IPS-18c (cell line): ENCODE results near the gene PLEK2.

Source experiments
- H3K4me3 ChIP-seq: 2 replicates; pipeline ENCODE4 v1.7.0; 2013; ENCODE audit warnings: low read depth, mild to moderate bottlenecking, low read length, moderate library complexity; ENCODE audit not compliant: insufficient read depth
- H3K9me3 ChIP-seq: one replicate; pipeline ENCODE4 v1.6.1; 2013; ENCODE audit warnings: mild to moderate bottlenecking, low read length, moderate library complexity; ENCODE audit not compliant: control insufficient read depth, insufficient read depth

PLEK2 gene

DNA sequence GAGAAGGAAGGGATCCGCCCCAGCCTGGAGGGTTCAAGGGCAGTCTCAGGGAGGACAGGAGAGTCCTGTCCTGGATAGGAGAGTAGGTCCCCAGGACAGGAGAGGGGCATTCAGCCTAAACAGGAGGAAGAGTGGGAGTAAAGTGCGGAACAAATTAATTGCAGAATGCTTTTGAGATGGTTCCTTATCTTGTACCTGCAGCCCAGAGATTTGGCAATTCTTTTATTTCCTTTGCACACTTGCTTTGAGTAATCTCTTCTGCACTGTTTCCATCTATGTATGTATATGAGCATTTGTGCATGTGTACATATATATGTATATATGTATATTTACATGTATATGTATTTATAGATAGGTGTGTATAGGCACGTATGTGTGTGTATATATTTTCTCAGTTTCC is 22.7 kb downstream of the PLEK2 start:
- no peak overlapping the region for H3K4me3 ChIP-seq
- no peaks in the 10 kb centered on the region for H3K9me3 ChIP-seq

DNA sequence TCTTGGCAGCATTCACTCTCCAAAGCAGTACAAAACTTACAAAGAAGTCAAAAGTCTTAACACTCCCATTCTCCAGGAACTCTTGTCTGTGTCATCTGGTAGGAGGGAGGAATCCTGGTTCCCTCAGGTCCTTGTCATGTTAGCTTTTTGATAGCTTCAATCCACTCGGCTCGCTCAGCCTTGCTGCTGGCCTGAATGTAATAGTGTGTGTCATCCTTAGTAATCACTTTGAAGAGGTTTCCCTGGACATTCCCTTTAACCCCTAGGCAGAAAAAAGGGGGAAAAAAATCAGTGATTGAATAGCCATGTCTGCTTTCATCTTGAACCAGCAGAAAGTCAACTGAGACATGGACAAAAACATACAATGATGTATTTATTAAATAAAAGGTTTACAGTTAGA is 24.8 kb downstream of the PLEK2 start:
- no peaks in the 10 kb centered on the region for H3K9me3 ChIP-seq
- no peak overlapping the region for H3K4me3 ChIP-seq

DNA sequence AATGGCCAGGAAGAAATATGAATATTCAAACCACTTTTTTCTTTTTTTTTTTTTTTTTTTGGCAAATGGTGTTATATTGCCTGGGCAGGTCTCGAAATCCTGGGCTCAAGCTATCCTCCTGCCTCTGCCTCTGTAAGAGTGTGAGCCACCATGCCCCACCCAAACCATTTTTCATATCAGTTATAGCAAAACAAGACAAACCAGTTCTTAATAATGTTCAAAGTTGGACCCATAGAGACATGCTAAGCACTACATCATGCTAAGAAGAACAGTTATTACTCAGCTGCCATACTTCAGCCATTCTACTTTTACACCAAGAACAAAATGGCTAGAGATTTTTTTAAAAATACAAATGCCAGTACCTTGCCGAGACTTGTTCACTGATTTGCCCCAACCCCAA is 26.3 kb downstream of the PLEK2 start:
- H3K9me3 ChIP-seq = no peaks in the 10 kb centered on the region
- H3K4me3 ChIP-seq = no peak overlapping the region

DNA sequence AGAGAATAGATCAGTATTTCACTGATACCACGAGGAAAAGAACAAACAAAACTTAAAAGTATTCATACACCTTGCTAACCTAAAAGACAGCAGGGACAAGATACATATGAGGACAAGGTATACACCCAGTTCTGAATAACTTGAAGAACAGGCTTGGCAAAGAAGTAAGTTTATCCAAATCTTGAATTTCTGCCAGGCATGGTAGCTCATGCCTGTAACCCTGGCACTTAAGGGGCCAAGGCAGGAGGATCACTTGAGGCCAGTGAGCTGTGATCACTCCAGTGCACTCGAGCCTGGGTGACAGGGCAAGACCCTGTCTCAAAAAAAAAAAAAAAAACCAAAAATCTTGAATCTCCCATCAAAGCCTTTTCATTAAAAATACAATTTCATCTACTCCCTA is 26.8 kb downstream of the PLEK2 start:
- Histone ChIP-seq H3K4me3 (no peak overlapping the region), H3K9me3 (no peaks in the 10 kb centered on the region)

DNA sequence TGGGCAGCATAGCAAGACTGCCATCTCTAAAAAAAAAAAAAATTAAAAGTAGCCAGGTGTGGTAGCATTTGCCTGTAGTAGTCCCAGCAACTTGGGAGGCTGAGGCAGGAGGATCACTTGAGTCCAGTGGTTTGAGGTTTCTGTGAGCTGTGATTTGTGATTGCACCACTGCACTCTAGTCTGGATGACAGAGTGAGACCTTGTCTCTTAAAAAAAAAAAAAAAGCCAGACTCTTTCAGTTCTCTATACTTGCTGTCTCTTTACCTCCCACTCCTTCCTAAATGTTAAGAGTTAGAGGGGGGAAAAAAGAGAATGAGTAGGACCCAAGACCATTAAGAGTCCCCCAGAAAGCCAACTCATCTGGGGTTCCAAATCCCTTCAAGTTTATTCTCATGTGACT is 34.0 kb downstream of the PLEK2 start:
- H3K9me3 ChIP-seq = no peaks in the 10 kb centered on the region
- H3K4me3 ChIP-seq = no peak overlapping the region

DNA sequence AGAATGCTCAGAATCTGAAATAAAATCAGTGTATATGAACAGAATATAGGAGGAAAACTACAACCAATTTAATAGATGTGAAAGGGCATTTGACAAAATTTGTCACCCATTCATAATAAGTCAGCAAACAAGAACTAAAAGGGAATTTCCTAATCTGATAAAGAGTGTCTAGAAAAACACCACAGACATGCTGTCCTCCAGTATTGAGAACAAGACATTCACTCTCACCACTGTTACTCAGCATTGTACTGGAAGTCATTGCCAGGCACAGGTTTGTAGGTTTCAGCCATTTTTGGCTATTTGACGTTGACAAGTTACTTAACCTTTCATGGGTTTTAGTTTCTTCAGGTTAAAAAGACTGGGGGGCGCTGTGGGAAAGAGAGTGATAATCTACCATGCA is 38.6 kb downstream of the PLEK2 start:
- no peaks in the 10 kb centered on the region for H3K9me3 ChIP-seq

DNA sequence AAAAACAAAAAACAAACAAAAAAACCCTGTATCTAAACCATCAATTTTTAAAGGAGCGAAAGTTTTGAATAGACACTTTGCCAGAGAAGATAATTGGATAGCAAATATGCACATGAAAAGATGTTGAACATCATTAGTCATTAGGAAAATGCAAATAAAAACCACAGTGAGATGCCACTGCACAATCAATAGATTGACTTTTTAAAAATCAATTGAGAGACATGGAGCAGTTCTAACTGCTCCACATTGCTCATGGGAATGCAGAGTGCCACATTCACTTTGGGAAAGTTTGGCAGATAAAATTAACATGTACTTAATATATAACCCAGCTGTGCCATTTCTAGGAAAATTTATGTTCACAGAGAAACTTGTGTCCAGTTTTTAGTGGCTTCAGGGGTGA is 39.1 kb downstream of the PLEK2 start:
- H3K4me3 ChIP-seq = no peak overlapping the region

More for the DNA sequence above, 38.6 kb downstream of the PLEK2 start:
- no peak overlapping the region for H3K4me3 ChIP-seq

DNA sequence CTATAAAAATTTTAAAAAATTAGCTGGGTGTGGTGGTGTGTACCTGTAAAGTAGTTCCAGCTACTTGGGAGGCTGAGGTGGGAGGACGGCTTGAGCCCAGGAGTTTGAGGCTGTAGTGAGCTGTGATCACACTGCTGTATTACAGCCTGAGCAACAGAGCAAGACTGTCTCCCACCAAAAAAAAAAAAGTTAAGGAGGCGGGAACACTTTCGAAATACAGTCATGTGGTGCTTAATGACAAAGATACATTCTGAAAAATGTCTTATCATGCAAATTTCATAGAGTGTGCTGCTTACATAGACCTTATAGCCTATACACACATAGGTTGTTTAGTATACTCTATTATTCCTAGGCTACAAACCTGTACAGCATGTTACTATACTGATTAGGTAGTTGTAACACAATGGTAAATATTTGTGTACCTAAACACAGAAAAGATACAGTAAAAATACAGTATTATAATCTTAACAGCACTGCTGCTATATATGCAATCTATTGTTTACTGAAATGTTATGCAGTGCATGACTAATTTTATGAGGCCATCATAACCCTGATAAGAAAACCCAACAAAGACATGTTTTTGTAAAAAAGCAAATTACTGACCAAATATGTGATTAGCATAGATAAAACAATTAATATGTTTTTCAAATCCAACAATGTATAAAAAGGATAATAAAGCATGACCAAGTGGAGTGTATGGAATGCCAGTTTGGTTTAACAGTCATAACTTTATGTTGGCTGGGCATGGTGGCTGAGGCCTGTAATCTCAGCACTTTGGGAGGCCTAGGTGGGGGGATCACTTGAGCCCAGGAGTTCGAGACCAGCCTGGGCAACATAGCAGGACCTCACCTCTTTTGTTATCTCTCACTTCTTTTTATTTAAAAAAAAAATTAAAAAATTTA is 40.5 kb downstream of the PLEK2 start:
- H3K4me3 ChIP-seq = no peak overlapping the region
- no peaks in the 10 kb centered on the region for H3K9me3 ChIP-seq

More for the DNA sequence above, 39.1 kb downstream of the PLEK2 start:
- no peaks in the 10 kb centered on the region for H3K9me3 ChIP-seq

DNA sequence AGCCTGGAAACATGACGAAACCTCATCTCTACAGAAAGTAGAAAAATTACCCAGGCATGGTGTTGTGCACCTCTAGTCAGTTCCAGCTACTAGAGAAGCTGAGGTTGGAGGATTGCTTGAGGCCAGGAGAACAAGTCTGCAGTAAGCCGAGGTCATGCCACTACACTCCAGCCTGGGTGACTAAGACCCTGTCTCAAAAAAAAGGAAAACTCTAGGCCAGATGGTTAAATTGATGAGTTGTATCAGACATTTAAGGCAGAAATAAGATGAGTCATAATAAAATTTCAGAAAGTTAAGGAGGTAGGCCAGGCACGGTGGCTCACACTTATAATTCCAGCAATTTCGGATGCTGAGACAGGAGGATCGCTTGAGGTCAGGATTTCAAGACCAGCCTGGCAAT is 41.1 kb downstream of the PLEK2 start:
- Histone ChIP-seq H3K4me3 (no peak overlapping the region), H3K9me3 (no peaks in the 10 kb centered on the region)

DNA sequence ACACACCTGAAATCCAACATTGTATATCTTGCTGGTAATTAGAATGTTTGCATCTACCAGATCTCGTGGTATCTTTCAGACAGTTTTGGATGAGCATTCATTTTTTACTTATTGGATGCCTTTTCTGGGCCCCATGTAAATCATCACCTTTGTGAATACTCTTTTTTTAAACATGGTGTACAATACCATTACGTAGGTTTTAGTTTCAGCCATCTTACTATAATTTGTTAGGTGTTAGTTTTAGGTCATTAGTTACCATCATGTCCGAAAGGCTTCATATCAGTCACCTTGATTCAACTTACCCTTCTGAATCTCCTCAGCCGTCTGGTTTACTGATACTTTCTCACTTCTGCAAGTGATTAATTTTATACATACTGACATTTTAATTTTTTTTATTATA is 46.5 kb downstream of the PLEK2 start:
- no peak overlapping the region for H3K4me3 ChIP-seq
- H3K9me3 ChIP-seq = no peaks in the 10 kb centered on the region

DNA sequence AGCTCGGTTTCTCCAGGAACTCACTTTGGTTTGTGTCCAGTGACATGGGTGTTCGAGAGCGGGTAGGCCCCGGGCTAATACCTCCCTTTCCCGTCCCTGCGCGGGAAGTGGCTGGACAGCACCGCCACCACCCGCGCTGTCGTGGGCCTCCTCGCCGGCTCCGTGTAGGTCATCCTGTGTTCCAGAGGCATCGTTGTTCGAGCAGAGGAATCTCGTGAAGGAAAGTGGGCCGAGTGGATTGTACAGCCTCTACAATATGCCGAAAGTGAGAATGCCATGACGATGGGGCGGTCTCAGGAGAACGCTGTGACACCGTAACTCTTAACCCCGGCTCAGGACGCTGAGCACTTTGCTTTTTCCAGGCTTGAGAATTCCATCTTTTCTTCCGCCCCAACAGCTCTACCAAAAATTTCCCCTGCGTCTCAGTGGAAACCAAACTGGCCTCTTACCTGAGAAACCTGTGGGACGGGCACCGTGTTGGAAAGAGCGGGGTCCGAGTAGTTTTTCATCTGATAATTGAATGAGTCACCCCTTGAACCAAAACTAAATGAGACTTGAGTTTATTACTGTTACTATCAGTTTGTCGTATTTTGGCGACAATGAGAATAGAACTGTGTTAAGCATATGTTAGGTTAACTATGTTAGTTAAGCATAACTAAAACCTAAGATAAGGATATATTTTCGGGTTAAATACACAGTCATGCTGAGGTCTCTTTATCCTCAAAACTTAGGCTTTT is 51.3 kb downstream of the PLEK2 start:
- Histone ChIP-seq H3K9me3 (no peaks in the 10 kb centered on the region), H3K4me3 (peak overlapping the region; percentile 56)

DNA sequence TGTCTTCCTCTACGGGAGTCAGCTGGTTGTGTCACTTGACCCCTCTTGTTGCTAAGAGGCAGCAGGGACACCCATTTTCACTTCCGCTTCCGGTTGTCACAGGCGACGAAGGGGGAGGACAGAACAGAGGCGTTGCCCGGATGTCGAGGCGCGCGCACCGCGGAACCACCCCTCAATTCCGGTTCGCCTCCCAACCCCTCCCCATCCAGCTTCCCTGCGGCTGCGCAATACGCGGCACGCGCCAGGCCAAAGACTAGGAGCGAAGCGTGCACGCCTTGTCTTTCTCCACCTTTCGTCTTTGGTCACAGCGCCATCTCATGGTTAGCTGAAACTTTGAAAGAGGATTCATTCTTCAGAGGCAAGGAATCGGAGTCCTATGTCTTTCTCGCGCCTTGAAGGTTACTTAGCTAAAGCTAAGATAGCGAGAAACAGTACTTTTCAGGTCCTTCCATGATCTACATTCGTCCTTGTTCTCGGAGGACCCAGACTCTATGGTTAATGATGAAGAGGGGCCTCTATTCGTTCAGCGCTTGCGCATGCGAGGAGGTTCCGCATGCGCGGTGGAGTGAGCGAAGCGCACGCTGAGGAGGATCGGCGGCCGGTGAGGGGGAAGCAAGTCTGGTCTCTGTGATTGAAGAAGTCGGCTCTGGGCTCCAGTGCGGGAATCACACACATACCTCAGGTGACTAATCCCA is 52.0 kb downstream of the PLEK2 start, which contains the start of the genes ATP6V1D and EIF2S1:
Gene ATP6V1D (minus strand): TSS at position 30 of the 695 bp plus-strand sequence. CDS start 106 bp downstream, outside the sequence.
Gene EIF2S1 (plus strand): TSS at position 554 of the 695 bp plus-strand sequence. CDS start 4,440 bp downstream, outside the sequence.
- Histone ChIP-seq H3K9me3 (no peaks in the 10 kb centered on the region), H3K4me3 (peak within 1 kb of the TSS; percentile 87)

DNA sequence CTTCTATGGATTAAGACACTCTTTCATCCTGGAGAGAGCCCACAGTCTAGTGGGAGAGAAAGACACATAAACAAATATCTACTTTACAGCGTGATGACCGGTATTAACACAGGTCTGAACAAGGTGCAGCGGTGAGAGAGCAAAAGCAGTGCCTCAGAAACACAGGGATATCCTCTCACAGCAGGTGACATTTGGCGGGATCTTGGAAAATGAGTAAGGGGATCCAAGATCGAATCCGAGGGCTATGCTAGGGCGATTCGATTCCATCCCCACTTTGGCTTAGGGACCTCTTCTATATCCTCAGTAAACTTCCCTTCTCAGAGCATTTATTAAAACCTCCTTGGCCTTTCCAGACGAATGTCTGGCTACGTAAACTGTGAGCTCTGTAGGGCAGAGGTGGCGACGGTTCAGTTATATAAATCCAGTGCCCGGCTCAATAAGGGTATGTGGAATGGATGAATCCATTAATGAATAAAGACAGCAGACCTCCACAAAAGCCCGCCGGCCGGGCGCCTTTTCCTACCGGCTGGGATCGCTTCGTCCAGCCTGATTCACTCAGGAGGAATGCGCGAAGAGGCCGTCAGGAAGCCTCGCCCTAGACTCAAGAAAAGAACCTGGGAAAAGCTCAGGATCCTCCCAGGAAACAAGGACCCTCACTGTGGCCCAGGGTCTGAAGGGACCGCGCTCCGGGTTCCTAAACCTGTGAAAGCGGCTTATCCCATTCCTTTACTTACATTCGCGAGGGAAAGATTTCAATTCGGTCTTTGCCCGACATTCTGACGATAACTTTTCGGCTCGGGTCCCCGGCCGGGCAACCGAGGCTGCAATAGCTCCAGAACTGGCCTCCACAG is 52.8 kb downstream of the PLEK2 start:
- Histone ChIP-seq H3K4me3 (peak overlapping the region; percentile 87), H3K9me3 (no peaks in the 10 kb centered on the region)

DNA sequence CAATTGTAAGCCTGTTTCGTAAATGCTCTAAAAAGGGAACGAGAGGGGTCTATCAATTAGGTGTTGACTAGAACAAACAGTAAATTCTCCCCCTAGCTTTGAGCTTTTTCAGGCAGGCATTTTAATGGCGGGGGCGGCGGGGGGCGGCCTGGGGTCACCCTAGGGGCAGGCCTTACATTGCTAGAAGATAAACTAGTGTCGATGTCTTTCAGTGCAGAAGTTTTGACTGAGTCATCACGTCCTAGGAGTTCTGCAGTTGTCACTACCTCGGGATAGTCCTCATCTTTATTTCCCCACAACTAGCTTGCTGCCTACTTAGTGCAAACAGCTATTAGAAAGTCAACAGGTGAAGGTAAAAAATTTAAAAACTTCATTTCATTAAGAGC is 54.0 kb downstream of the PLEK2 start:
- H3K4me3 ChIP-seq = no peak overlapping the region
- H3K9me3 ChIP-seq = no peaks in the 10 kb centered on the region

DNA sequence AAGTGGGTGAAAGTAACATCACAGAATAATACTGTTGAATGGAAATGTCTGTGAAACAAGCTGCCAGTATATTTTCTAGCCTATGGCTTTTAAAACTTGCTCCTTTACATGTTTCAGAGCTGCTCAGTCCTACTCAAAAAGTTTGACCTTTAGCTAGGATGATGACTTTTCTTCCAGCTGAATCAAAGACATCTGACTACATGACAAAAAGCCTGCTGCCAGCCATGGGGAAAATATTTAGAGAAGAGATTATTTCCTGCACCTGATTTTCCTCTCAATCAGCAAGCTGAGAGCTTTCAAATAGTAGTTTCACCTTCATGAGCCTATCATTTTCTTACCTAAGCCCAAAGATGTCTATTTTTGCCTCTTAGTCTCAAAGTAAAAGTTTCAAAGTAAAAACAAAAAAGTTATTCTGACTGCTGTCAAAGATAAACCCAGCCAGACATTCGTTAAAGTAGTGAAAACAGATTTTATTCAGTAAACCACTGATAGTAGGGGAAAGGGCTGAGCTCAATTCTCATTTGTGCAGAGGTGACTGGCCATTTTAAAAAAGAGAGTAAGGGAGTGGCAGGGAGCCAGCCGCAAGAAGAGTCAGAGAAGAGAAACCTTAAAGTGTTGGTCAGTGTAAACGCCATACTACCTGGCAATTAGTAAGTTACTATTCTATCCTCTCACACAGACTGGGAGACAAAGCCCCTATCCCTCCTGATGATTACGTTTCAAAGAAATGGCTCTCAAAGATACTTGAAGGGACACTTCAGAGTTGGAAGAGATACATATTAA is 54.6 kb downstream of the PLEK2 start:
- H3K9me3 ChIP-seq = no peaks in the 10 kb centered on the region
- H3K4me3 ChIP-seq = no peak overlapping the region

DNA sequence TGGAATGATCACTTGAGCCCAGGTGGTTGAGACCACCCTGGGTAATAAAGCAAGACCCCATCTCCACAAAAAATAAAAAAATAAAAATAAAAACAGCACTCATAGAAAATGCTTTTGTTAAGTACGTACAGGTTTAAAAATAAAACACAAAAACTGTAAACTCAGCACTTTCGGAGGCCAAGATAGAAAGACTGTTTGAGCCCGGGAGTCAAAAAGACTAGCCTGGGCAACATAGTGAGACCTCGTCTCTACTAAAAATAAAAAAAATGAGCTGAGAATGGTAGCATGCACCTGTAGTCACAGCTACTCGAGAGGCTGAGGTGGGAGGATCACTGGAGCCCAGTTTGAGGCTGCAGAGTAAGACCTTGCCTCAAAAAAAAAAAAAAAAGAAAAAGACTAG is 59.9 kb downstream of the PLEK2 start:
- H3K4me3 ChIP-seq = no peak overlapping the region
- no peaks in the 10 kb centered on the region for H3K9me3 ChIP-seq
